Thyroid gland (tissue), 4 donors: Measurements from ENCODE around the gene NPSR1.

Source experiments
- POLR2A ChIP-seq, 2 donors: fragments of 450-650 bp; IDR thresholded peaks; one replicate each; pipeline ENCODE4 v1.6.1; 2017; ENCODE audit warnings: antibody characterized with exemption in 2 of 2, mild to moderate bottlenecking in 2 of 2, moderate library complexity in 1 of 2
- TF ChIP-seq, protein P1 (sequence below), 6 experiments: fragments of 200-600 bp in 3 of 6; fragments of 450-650 bp in 3 of 6; sonication (generic) in 3 of 6; IDR thresholded peaks; one replicate each; pipeline ENCODE4 v1.5.1; 2016 to 2019; ENCODE audit warnings: antibody characterized with exemption in 6 of 6, mild to moderate bottlenecking in 2 of 6, inconsistent platforms in 1 of 6, moderate library complexity in 1 of 6

DNA sequence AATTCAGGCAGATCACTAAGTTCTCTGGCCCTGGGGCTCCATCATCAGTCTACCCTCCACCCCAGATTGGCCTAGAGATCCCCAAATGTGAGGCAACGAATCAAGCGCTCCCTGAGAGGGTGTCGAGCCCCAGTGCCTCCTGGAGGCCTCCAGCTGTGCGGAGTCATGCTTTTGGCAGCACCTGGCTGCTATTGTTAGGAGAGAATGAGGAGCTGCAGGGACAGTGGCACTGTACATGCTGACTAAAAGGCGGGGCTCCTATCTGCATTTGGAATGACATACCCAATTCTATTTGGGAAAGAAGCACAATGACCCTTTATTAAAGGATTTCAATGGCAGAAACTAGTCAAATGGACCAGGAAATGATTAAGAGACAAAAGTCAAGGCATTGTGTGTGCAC, 217.5 kb downstream of the NPSR1 start:
- TF ChIP-seq, protein P1, sequence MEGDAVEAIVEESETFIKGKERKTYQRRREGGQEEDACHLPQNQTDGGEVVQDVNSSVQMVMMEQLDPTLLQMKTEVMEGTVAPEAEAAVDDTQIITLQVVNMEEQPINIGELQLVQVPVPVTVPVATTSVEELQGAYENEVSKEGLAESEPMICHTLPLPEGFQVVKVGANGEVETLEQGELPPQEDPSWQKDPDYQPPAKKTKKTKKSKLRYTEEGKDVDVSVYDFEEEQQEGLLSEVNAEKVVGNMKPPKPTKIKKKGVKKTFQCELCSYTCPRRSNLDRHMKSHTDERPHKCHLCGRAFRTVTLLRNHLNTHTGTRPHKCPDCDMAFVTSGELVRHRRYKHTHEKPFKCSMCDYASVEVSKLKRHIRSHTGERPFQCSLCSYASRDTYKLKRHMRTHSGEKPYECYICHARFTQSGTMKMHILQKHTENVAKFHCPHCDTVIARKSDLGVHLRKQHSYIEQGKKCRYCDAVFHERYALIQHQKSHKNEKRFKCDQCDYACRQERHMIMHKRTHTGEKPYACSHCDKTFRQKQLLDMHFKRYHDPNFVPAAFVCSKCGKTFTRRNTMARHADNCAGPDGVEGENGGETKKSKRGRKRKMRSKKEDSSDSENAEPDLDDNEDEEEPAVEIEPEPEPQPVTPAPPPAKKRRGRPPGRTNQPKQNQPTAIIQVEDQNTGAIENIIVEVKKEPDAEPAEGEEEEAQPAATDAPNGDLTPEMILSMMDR (IDR thresholded peaks at IDR 0.05) = no peak
- no peak for TF ChIP-seq POLR2A (IDR thresholded peaks at IDR 0.05)
